ENCODE results near the gene SOX6. TPM values are rescaled to one million over a fixed set of nuclear protein-coding genes. Genes with fewer than 3 reads are reported as not detected.

The SOX6 gene
- total RNA-seq, 2 experiments from 2014 or later: 0.20 TPM; not detected in 1

DNA sequence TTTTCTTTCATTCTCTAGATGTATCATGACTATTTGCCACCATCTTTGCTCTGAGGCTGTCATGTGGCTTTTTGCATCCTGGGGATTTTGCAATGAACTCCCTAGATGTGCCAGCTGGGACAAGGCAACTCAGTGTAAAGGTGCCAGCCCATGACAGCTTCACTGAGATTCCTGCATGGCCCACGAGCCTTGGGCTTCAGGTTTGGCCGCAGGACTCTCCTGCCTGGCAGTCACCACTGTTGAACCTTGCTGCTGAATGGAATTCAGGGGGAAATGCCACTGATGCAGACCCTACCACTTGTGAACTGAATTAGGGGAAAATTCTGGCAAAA is 385.2 kb downstream of the SOX6 start:
- intact Hi-C loops (cut with DNase I, micrococcal nuclease): no loop called here
- ChIA-PET CTCF (no interaction called here), POLR2A (no interaction called here)
- no peaks in the 10 kb centered on the region for H3K9me3 Mint-ChIP-seq
- Histone ChIP-seq H3K27ac (ENCODE audit: low read depth in 1 of 2, low read length in 2 of 2) (no peak overlapping the region), H3K9me3 (ENCODE audit: control insufficient read depth in 1 of 2, insufficient read depth in 1 of 2, low read length in 2 of 2) (peaks cover 0 to 3% of the 10 kb centered on the region in 2 experiments), H3K27me3 (ENCODE audit: control insufficient read depth in 1 of 2, insufficient read depth in 2 of 2, low read length in 2 of 2) (no peaks in the 10 kb centered on the region), H3K36me3 (ENCODE audit: insufficient read depth, low read length) (no peaks in the 10 kb centered on the region), H3K4me3 (ENCODE audit: low read length) (no peak overlapping the region), H3K4me1 (ENCODE audit: insufficient read depth, low read length) (no peaks in the 10 kb centered on the region)
- no peak for ATAC-seq (ENCODE audit: poor library complexity)
- H3K27me3 Mint-ChIP-seq: no peaks in the 10 kb centered on the region
- no peaks in the 10 kb centered on the region for H3K36me3 Mint-ChIP-seq (ENCODE audit: low read depth)
- TF ChIP-seq, protein P1, sequence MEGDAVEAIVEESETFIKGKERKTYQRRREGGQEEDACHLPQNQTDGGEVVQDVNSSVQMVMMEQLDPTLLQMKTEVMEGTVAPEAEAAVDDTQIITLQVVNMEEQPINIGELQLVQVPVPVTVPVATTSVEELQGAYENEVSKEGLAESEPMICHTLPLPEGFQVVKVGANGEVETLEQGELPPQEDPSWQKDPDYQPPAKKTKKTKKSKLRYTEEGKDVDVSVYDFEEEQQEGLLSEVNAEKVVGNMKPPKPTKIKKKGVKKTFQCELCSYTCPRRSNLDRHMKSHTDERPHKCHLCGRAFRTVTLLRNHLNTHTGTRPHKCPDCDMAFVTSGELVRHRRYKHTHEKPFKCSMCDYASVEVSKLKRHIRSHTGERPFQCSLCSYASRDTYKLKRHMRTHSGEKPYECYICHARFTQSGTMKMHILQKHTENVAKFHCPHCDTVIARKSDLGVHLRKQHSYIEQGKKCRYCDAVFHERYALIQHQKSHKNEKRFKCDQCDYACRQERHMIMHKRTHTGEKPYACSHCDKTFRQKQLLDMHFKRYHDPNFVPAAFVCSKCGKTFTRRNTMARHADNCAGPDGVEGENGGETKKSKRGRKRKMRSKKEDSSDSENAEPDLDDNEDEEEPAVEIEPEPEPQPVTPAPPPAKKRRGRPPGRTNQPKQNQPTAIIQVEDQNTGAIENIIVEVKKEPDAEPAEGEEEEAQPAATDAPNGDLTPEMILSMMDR (IDR thresholded peaks at IDR 0.05): no peak
- H3K4me3 Mint-ChIP-seq: no peak overlapping the region
- H3K4me1 Mint-ChIP-seq (ENCODE audit: low read depth): no peaks in the 10 kb centered on the region
- H3K27ac Mint-ChIP-seq: no peak overlapping the region
- no peak for DNase-seq

DNA sequence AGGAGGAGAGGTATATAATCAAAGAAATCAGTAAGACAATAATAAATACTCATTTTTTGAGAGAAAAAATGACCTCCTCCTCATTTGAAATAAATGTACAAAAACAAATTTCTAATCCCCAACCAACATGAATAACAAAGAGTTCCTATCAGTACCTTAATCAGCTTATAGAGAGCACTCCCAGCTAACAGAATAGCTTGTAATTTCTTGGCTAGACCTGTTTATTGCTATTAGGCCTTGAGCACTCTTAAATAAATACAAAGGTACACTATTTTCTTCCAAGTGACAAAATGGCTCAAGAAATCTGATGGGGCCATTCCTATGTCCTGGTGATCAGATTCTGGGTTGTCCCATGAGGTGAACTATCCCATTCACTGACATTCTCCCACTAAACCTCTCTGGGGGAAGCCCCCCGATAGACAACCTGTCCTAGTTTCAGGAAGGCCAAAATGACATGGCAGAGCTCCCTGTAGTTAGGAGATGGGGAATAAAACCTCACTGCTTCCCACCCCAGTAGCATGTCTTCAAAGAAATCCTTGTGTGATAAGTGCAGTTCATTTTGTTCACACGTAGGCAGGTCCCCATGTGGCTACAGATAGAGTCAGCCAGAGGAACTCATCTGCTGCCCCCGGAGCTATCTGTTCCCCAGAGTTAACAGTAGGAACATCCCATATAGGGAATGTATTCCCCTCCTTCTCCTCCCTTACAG is 385.7 kb downstream of the SOX6 start:
- H3K36me3 Mint-ChIP-seq (ENCODE audit: low read depth): no peaks in the 10 kb centered on the region
- no peaks in the 10 kb centered on the region for H3K4me1 Mint-ChIP-seq (ENCODE audit: low read depth)
- peaks cover 0 to 3% of the 10 kb centered on the region in 2 experiments for H3K9me3 ChIP-seq (ENCODE audit: control insufficient read depth in 1 of 2, insufficient read depth in 1 of 2, low read length in 2 of 2)
- no peaks in the 10 kb centered on the region for H3K36me3 ChIP-seq (ENCODE audit: insufficient read depth, low read length)
- no peak overlapping the region for H3K4me3 ChIP-seq (ENCODE audit: low read length)
- ATAC-seq (ENCODE audit: poor library complexity) (no peak), DNase-seq (no peak)
- H3K27me3 Mint-ChIP-seq: no peaks in the 10 kb centered on the region
- ChIA-PET POLR2A (no interaction called here), CTCF (no interaction called here)
- H3K9me3 Mint-ChIP-seq: no peaks in the 10 kb centered on the region
- no peaks in the 10 kb centered on the region for H3K27me3 ChIP-seq (ENCODE audit: control insufficient read depth in 1 of 2, insufficient read depth in 2 of 2, low read length in 2 of 2)
- TF ChIP-seq, protein P1 (IDR thresholded peaks at IDR 0.05): no peak
- no peak overlapping the region for H3K4me3 Mint-ChIP-seq
- no peak overlapping the region for H3K27ac Mint-ChIP-seq
- intact Hi-C loops (cut with DNase I, micrococcal nuclease): no loop called here
- no peaks in the 10 kb centered on the region for H3K4me1 ChIP-seq (ENCODE audit: insufficient read depth, low read length)
- no peak overlapping the region for H3K27ac ChIP-seq (ENCODE audit: low read depth in 1 of 2, low read length in 2 of 2)

DNA sequence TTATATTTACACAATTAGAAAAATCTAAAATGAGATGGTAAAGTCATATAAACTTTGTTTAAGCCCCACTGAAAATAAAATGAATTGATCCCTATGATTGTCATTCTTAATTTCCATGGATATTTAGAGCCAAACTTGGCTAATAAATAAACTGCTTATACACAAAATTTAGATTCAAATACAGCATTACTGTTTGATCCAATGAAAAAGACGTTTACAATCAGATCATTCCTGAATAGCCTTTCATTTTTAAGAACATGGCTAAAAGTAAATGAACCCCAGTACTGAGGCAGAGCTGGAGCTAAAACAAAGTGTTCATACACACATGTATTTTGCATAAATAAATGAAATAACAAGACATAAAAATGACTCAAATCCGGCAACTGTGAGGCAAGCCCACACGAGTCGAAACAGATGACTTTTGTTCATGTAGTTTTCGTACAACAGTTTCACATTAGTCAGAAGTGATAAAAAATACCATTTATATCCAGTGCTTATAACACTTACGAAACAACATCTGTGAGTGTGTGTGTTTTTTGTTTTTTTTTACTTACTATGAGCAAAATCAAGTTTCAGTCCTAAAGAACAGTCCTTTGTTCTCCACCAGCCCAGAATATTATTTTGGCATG is 386.5 kb downstream of the SOX6 start:
- DNase-seq (no peak), ATAC-seq (ENCODE audit: poor library complexity) (no peak)
- ChIA-PET CTCF (no interaction called here), POLR2A (no interaction called here)
- TF ChIP-seq, protein P1 (IDR thresholded peaks at IDR 0.05): no peak
- H3K4me1 ChIP-seq (ENCODE audit: insufficient read depth, low read length): no peaks in the 10 kb centered on the region
- H3K9me3 ChIP-seq (ENCODE audit: control insufficient read depth in 1 of 2, insufficient read depth in 1 of 2, low read length in 2 of 2): peaks cover 0 to 3% of the 10 kb centered on the region in 2 experiments
- intact Hi-C loops (cut with DNase I, micrococcal nuclease): no loop called here
- H3K4me3 ChIP-seq (ENCODE audit: low read length): no peak overlapping the region
- Mint-ChIP-seq H3K4me1 (ENCODE audit: low read depth) (no peaks in the 10 kb centered on the region), H3K27ac (no peak overlapping the region), H3K36me3 (ENCODE audit: low read depth) (no peaks in the 10 kb centered on the region), H3K9me3 (no peaks in the 10 kb centered on the region), H3K27me3 (no peaks in the 10 kb centered on the region), H3K4me3 (no peak overlapping the region)
- H3K27me3 ChIP-seq (ENCODE audit: control insufficient read depth in 1 of 2, insufficient read depth in 2 of 2, low read length in 2 of 2): no peaks in the 10 kb centered on the region
- H3K36me3 ChIP-seq (ENCODE audit: insufficient read depth, low read length): no peaks in the 10 kb centered on the region
- H3K27ac ChIP-seq (ENCODE audit: low read depth in 1 of 2, low read length in 2 of 2): no peak overlapping the region
